K562 (cell line): ENCODE results near the gene DNAJB2. TPM values are rescaled to one million over a fixed set of nuclear protein-coding genes. Genes with fewer than 3 reads are reported as not detected.

Experiments used
- HSF4 ChIP-seq: fragments of 250-450 bp; sonication (Bioruptor Pico); IDR thresholded peaks from 2 replicates; pipeline ENCODE4 v2.1.2; 2022; ENCODE audit warnings: mild to moderate bottlenecking, moderate library complexity, borderline replicate concordance
- JUNB ChIP-seq: fragments of 450-650 bp; formaldehyde crosslinking; conservative IDR thresholded peaks from 2 replicates; pipeline ENCODE4 v1.4.0; 2020; ENCODE audit warnings: mild to moderate bottlenecking
- MNT ChIP-seq, 2 experiments: fragments of 450-650 bp; conservative IDR thresholded peaks; 2 replicates each; pipeline ENCODE4 v1.6.1; 2017; ENCODE audit warnings: mild to moderate bottlenecking in 2 of 2, moderate library complexity in 2 of 2
- REST ChIP-seq, 2 experiments: fragments of 450-650 bp; formaldehyde crosslinking in 1 of 2; IDR thresholded peaks; 2 replicates each; pipeline versions ENCODE4 v1.4.0 to v1.6.1; 2014 to 2020; ENCODE audit warnings: mild to moderate bottlenecking in 2 of 2, borderline replicate concordance in 1 of 2, low read depth in 1 of 2
- RFX5 ChIP-seq: IDR thresholded peaks from 2 replicates; pipeline ENCODE4 v1.6.1; 2011; ENCODE audit warnings: low read depth, mild to moderate bottlenecking, improper control_type of control experiment, low read length
- SMARCC2 ChIP-seq: fragments of 450-650 bp; IDR thresholded peaks from 2 replicates; pipeline ENCODE4 v1.6.1; 2017; ENCODE audit warnings: antibody characterized with exemption, moderate library complexity, mild to moderate bottlenecking, low read depth
- ZBTB2 ChIP-seq: fragments of 450-650 bp; IDR thresholded peaks from 2 replicates; pipeline ENCODE4 v1.6.1; 2016; ENCODE audit warnings: antibody characterized with exemption
- polyA plus RNA-seq, 8 experiments: library from polyadenylated mRNA; depleted of rRNA in 4 of 8; stranded (reverse) in 5 of 8; unstranded in 3 of 8; fragments of >200 nt; fragmentation: Nextera tagmentation in 2 of 8; fragmentation: Illumina TruSeq in 1 of 8; extraction: Ambion mirVana in 2 of 8; extraction: Trizol in 1 of 8; gene quantifications; 2 replicates each; pipeline versions ENCODE4 v1.2.1 to v1.2.3, GENCODE V29; 2011 to 2014; ENCODE audit warnings: inconsistent platforms in 1 of 8, missing spikeins in 1 of 8
- total RNA-seq, 7 experiments: library from RNA; depleted of rRNA in 6 of 7; stranded (reverse); fragments of >200 nt in 6 of 7; fragmentation: Illumina TruSeq in 2 of 7; extraction: Trizol in 2 of 7; gene quantifications; 2 replicates each; pipeline versions ENCODE4 v1.2.1 to v1.2.3, GENCODE V29; 2011 to 2021; ENCODE audit warnings: low replicate concordance in 1 of 7

Gene DNAJB2
- total and polyA plus RNA-seq, 9 of the 15 experiments (the other 6 are each of a cell fraction or from before 2014, with no cell fraction given): 0.08 to 3.0 (median 2.2) TPM; not detected in 1

GRCh38 chr2:219331560-219332213 lies 52.5 kb downstream of the DNAJB2 start (continued):
- TF ChIP-seq REST (IDR thresholded peaks at IDR 0.05; ENCODE audit: borderline replicate concordance) (peak; percentile 99), REST (CRISPR knock-in tag; IDR thresholded peaks at IDR 0.05; ENCODE audit: low read depth) (peak; percentile 97), ZBTB2 (no peak), HSF4 (CRISPR knock-in tag) (no peak), SMARCC2 (no peak), JUNB (CRISPR knock-in tag) (no peak), RFX5 (no peak), MNT (conservative IDR thresholded peaks at IDR 0.05) (peak; percentile 16 to 59; a peak in 2 of 4 replicates)
- TF ChIP-seq, all 486 proteins: peak for 31
